ENCODE measurements around the gene MTMR10. TPM values are rescaled to one million over a fixed set of nuclear protein-coding genes. Genes with fewer than 3 reads are reported as not detected.

The MTMR10 gene
- total and polyA plus RNA-seq, 2 of the 4 experiments (the other 2 are of a cell fraction): 11.2 to 13.8 TPM

DNA sequence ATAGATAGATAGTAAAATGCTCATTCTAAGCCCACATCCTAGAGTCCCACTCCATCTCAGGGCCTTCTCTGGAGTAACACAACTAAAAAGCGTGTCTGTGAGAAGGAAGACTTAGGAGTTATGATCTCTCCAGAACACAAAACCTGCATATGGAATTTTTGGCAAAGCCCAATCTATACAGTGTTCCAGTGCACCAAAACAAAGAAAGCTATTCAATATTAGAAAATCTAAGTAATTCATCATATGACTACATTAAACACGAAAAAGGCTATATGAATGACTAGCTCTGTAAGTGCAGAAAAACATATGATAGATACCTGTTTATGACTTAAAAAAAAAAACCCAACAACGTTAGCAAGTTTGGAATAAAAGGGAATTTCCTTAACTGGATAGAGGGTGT lies 27.7 kb downstream of the MTMR10 start:
- Histone ChIP-seq H3K18ac (ENCODE audit: low read depth, low read length) (no peak overlapping the region), H2AK5ac (ENCODE audit: low read depth, low read length) (no peak overlapping the region), H3K36me3 (ENCODE audit: control insufficient read depth, insufficient read depth, low read length) (peaks cover 8% of the 10 kb centered on the region), H4K20me1 (ENCODE audit: insufficient read depth, low read length) (no peaks in the 10 kb centered on the region), H3K4ac (ENCODE audit: low read depth, low read length) (no peak overlapping the region), H3K79me1 (ENCODE audit: low read depth in 1 of 2, low read length in 2 of 2) (peaks cover 3 to 12% of the 10 kb centered on the region in 2 experiments; a peak in 2 of 4 replicates), H3K9ac (ENCODE audit: low read depth, low read length) (no peak overlapping the region), H4K5ac (ENCODE audit: low read depth, low read length) (no peak overlapping the region), H3K9me1 (ENCODE audit: insufficient read depth, low read length) (peaks cover 6% of the 10 kb centered on the region), H3K4me2 (ENCODE audit: low read depth, low read length) (no peak overlapping the region), H2AFZ (replicated peaks; ENCODE audit: low read length, poor library complexity) (no peak overlapping the region), H3K4me1 (ENCODE audit: control insufficient read depth, insufficient read depth, low read length) (no peaks in the 10 kb centered on the region), H3K27ac (ENCODE audit: insufficient read depth, low read length) (no peak overlapping the region), H3K23ac (ENCODE audit: low read depth, low read length) (no peak overlapping the region), H2BK5ac (ENCODE audit: low read depth, low read length, poor library complexity, severe bottlenecking) (no peak overlapping the region), H4K8ac (ENCODE audit: low read depth in 2 of 2, low read length in 2 of 2) (no peak overlapping the region), H2BK15ac (ENCODE audit: low read depth, low read length) (no peak overlapping the region), H2AK9ac (replicated peaks; ENCODE audit: low read depth, low read length, poor library complexity) (no peak overlapping the region), H3K9me3 (ENCODE audit: control insufficient read depth, insufficient read depth, low read length) (no peaks in the 10 kb centered on the region), H3K4me3 (ENCODE audit: insufficient read depth, low read depth, low read length) (no peak overlapping the region), H2BK20ac (ENCODE audit: low read depth, low read length) (no peak overlapping the region), H3K14ac (replicated peaks; ENCODE audit: low read depth, low read length) (no peak overlapping the region), H4K91ac (ENCODE audit: insufficient read depth, low read depth, low read length) (no peak overlapping the region), H3K27me3 (ENCODE audit: control insufficient read depth, insufficient read depth, low read length) (no peaks in the 10 kb centered on the region), H2BK120ac (ENCODE audit: low read depth, low read length) (no peak overlapping the region), H3K56ac (ENCODE audit: extremely low read depth, insufficient read depth, low read length) (no peak overlapping the region)
- dilution Hi-C loops (cut with HindIII; ENCODE audit: low sequenced_read_pairs, unreplicated experiment) (no loop called here), in situ Hi-C loops (cut with MboI; ENCODE audit: low sequenced_read_pairs) (no loop called here), intact Hi-C loops (cut with micrococcal nuclease) (no loop called here)
- DNase-seq (no peak), ATAC-seq (ENCODE audit: low read depth) (no peak)
- WGBS, 2 experiments (ENCODE audit: extremely low coverage in 2 of 2, insufficient read length in 1 of 2): no CpG with 5 or more reads among the region's 3 CpGs
- no TSS peak for BruUV-seq (replicated peaks)
- POLR2A ChIA-PET (ENCODE audit: unreplicated experiment): no interaction called here
- CTCF ChIA-PET: interaction anchor here (1.0 kb wide), 1 partner anchor 50 kb away, joined by 3 read pairs; no protein-coding TSS in a partner anchor
- TF ChIP-seq USF2 (IDR thresholded peaks at IDR 0.05; ENCODE audit: low read depth, low read length) (no peak), FOS (IDR thresholded peaks at IDR 0.05; ENCODE audit: low read depth, low read length) (no peak), CEBPB (IDR thresholded peaks at IDR 0.05; ENCODE audit: low read depth, low read length) (no peak), MAFK (IDR thresholded peaks at IDR 0.05; ENCODE audit: low read depth, low read length) (no peak), NFE2L2 (IDR thresholded peaks at IDR 0.05; ENCODE audit: low read depth, low read length) (no peak)
